Epithelial cell of alveolus of lung (primary cell): ENCODE results near the gene IFNK. TPM values are rescaled to one million over a fixed set of nuclear protein-coding genes. Genes with fewer than 3 reads are reported as not detected.

Experiments
- total RNA-seq: library from RNA; depleted of rRNA; stranded (reverse); fragments of >200 nt; gene quantifications from 2 replicates; pipeline ENCODE4 v1.2.1, GENCODE V29; 2015

IFNK gene
- not detected in 2 replicates for total RNA-seq

GRCh38 chr9:27524236-27524635, at the start of gene IFNK:
IFNK (plus strand) TSS chr9:27524290; CDS start chr9:27524337, 47 bp downstream.

GRCh38 chr9:27529316-27530278, 5.5 kb downstream of the IFNK start, which contains the start of gene MOB3B:
MOB3B (minus strand) TSS chr9:27529814; CDS start chr9:27455550, 74,264 bp downstream.

GRCh38 chr9:27572918-27573633, 49.0 kb downstream of the IFNK start, which contains the start of gene C9orf72:
C9orf72 (minus strand) TSS chr9:27573481; CDS start chr9:27567120, 6,361 bp downstream.

Other genes starting within 250 kb of the IFNK start
- not detected in 2 replicates for gene EQTN, start 227.1 kb upstream of the IFNK start, total RNA-seq
- gene MOB3B, start 5.5 kb downstream of the IFNK start, total RNA-seq = 1.0 and 3.8 TPM in 2 replicates
- 7.6 and 15.6 TPM in 2 replicates for gene C9orf72, start 49.2 kb downstream of the IFNK start, total RNA-seq